DND-41 (cell line): ENCODE results near the gene ST6GALNAC5.
"Not testable (repeated sequence)": the region's sequence is repeated elsewhere in the genome, so short reads cannot be mapped to it uniquely, and the experiment has no call there.

ENCODE experiments used
- ATAC-seq: fragments of 200-7000 bp; cut with Tn5 transposase; 3 replicates; pipeline ENCODE4 v1.9.1; 2021; ENCODE audit warnings: low read depth; ENCODE audit not compliant: insufficient read depth
- DNase-seq: peaks from one replicate; pipeline ENCODE4 v3.0.0-alpha.2; 2020
- H2AFZ ChIP-seq: 2 replicates; pipeline ENCODE4 v1.6.0; 2012; ENCODE audit warnings: low read depth, low read length
- H3K27ac ChIP-seq: 2 replicates; pipeline ENCODE4 v1.5.1; 2012; ENCODE audit warnings: low read length, inconsistent platforms
- H3K27me3 ChIP-seq: fragments of 200-600 bp; sonication (generic); 2 replicates; pipeline ENCODE4 v1.6.0; 2012; ENCODE audit warnings: low read length, mild to moderate bottlenecking, inconsistent platforms; ENCODE audit not compliant: insufficient read depth, poor library complexity
- H3K36me3 ChIP-seq: 2 replicates; pipeline ENCODE4 v1.5.1; 2012; ENCODE audit warnings: low read length, inconsistent platforms; ENCODE audit not compliant: insufficient read depth
- H3K4me1 ChIP-seq: 2 replicates; pipeline ENCODE4 v1.5.1; 2012; ENCODE audit warnings: mild to moderate bottlenecking, low read length; ENCODE audit not compliant: insufficient read depth
- H3K4me2 ChIP-seq: 2 replicates; pipeline ENCODE4 v1.6.0; 2012; ENCODE audit warnings: mild to moderate bottlenecking, moderate library complexity, low read length, inconsistent platforms; ENCODE audit not compliant: insufficient read depth
- H3K4me3 ChIP-seq, 2 experiments: fragments of 200-600 bp in 1 of 2; shearing (Covaris generic) in 1 of 2; 2 replicates each; pipeline ENCODE4 v1.5.1; 2012 to 2016; ENCODE audit warnings: inconsistent platforms in 2 of 2, low read length in 2 of 2, mild to moderate bottlenecking in 2 of 2, low read depth in 1 of 2, moderate library complexity in 1 of 2
- H3K79me2 ChIP-seq: 2 replicates; pipeline ENCODE4 v1.6.0; 2012; ENCODE audit warnings: low read length, inconsistent platforms; ENCODE audit not compliant: insufficient read depth
- H3K9ac ChIP-seq: 2 replicates; pipeline ENCODE4 v1.6.0; 2012; ENCODE audit warnings: low read depth, mild to moderate bottlenecking, inconsistent platforms, low read length, moderate library complexity
- H3K9me3 ChIP-seq: 2 replicates; pipeline ENCODE4 v1.5.1; 2012; ENCODE audit warnings: low read length, moderate library complexity, mild to moderate bottlenecking, inconsistent platforms; ENCODE audit not compliant: insufficient read depth, severe bottlenecking
- H4K20me1 ChIP-seq: 2 replicates; pipeline ENCODE4 v1.6.0; 2012; ENCODE audit warnings: low read length; ENCODE audit not compliant: insufficient read depth
- EZH2 ChIP-seq: IDR thresholded peaks from 3 replicates; pipeline ENCODE4 v1.6.1; 2012; ENCODE audit warnings: borderline replicate concordance, low read depth, mild to moderate bottlenecking, moderate library complexity, low read length, inconsistent platforms; ENCODE audit not compliant: severe bottlenecking
- TF ChIP-seq, protein P1 (sequence below): IDR thresholded peaks from 2 replicates; pipeline ENCODE4 v1.5.1; 2012; ENCODE audit warnings: borderline replicate concordance, low read length, moderate library complexity, mild to moderate bottlenecking; ENCODE audit not compliant: poor library complexity, severe bottlenecking; ENCODE audit errors: extremely low read depth

The ST6GALNAC5 gene

DNA sequence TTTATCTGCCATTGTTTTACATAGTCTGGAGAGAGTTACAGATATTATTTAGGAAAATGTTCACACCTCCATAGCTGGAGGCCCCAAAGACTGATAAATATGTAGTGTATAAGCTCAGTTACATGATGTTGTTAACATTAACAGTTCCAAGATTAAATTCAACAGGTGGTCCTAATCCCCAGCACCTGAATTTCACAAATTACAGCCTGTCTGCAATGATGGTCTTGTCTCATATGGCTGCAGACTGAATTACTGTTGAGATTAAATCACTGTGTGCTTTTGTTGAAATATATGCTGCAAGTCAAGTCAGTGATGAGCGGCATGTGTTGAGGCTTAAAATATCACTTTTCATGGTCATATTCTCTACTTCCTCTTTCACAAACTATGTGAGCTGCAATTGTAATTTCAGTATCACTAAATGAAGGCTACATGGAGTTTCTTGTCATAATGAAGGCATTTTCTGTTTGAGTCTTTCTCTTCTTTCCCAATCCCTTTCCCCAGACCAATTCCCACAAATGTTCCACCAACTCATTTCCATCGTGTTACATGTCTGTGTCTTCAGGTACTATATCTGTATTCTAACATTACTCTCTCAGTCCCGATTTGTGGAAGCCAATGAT is 4.2 kb downstream of the ST6GALNAC5 start:
- Histone ChIP-seq H3K4me1 (no peaks in the 10 kb centered on the region), H3K36me3 (no peaks in the 10 kb centered on the region), H3K9me3 (no peaks in the 10 kb centered on the region), H3K4me2 (no peak overlapping the region), H3K27me3 (no peaks in the 10 kb centered on the region), H2AFZ (no peak overlapping the region), H3K9ac (no peak overlapping the region), H3K4me3 (no peak overlapping the region), H3K79me2 (no peaks in the 10 kb centered on the region), H4K20me1 (no peaks in the 10 kb centered on the region), H3K27ac (no peak overlapping the region)
- DNase-seq (no peak), ATAC-seq (no peak)
- TF ChIP-seq, protein P1, sequence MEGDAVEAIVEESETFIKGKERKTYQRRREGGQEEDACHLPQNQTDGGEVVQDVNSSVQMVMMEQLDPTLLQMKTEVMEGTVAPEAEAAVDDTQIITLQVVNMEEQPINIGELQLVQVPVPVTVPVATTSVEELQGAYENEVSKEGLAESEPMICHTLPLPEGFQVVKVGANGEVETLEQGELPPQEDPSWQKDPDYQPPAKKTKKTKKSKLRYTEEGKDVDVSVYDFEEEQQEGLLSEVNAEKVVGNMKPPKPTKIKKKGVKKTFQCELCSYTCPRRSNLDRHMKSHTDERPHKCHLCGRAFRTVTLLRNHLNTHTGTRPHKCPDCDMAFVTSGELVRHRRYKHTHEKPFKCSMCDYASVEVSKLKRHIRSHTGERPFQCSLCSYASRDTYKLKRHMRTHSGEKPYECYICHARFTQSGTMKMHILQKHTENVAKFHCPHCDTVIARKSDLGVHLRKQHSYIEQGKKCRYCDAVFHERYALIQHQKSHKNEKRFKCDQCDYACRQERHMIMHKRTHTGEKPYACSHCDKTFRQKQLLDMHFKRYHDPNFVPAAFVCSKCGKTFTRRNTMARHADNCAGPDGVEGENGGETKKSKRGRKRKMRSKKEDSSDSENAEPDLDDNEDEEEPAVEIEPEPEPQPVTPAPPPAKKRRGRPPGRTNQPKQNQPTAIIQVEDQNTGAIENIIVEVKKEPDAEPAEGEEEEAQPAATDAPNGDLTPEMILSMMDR, result no peak
- TF ChIP-seq EZH2, result no peak

DNA sequence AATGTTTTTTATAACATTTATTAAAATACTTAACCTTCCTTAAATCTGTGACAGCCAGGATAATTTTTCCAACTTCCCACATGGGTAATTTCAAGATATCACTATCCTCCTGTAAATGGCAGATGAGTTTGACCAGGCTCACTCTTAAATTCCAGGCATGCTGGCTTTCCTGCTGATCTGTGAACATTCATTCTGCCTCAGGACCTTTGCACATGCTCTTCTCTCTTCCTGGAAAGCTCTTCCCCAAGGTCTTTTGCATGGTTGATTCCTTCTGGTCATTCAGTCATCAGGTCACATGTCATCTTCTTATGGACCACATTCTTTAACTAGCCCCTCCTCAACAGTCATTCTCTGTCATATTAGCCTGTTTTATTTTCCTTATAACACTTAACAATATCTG is 5.7 kb downstream of the ST6GALNAC5 start:
- Histone ChIP-seq H3K9me3 (no peaks in the 10 kb centered on the region), H3K27me3 (no peaks in the 10 kb centered on the region), H3K36me3 (no peaks in the 10 kb centered on the region), H3K27ac (no peak overlapping the region), H3K4me1 (no peaks in the 10 kb centered on the region), H4K20me1 (no peaks in the 10 kb centered on the region), H3K79me2 (no peaks in the 10 kb centered on the region), H3K9ac (no peak overlapping the region), H3K4me2 (no peak overlapping the region), H3K4me3 (no peak overlapping the region), H2AFZ (no peak overlapping the region)
- ATAC-seq (no peak), DNase-seq (no peak)
- TF ChIP-seq EZH2, result no peak
- TF ChIP-seq, protein P1, result no peak

DNA sequence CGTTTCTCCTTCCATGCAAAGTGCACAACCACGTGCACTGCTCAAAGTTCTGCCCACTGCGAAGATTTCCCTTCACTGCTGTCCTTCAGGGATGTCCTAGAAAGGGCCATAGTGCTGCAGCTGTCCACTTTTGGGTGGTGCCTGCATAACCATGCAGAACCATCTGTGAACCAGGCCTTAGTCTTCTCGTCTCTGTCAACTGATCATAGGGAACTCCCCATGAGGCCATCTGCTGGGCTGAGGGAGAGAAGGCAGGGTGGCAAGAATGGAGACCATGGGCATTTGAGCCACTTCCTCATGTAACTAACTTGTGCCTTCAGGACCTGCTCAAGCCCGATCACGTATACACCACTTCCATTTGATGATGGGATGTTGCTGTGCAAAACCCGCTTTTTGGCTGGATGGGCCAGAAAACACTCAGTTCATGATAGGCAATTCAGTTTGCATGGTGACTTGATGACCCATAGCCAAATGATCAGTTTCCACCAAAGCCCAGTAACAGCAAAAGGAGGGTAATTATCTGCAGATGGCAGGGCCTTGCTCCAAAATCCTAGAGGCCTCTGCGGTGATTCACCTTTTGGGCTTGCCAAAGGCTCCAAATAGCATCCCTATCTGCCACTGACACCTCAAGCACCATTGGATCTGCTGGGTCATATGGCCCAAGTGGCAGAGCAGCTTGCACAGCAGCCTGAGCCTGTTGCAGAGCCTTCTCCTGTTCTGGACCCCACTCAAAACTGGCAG is 9.5 kb downstream of the ST6GALNAC5 start:
- H3K9me3 ChIP-seq, result no peaks in the 10 kb centered on the region
- no peaks in the 10 kb centered on the region for H3K79me2 ChIP-seq
- no peak overlapping the region for H3K4me3 ChIP-seq
- no peak overlapping the region for H3K9ac ChIP-seq
- H2AFZ ChIP-seq, result no peak overlapping the region
- H4K20me1 ChIP-seq, result no peaks in the 10 kb centered on the region
- H3K4me1 ChIP-seq, result no peaks in the 10 kb centered on the region
- H3K36me3 ChIP-seq, result no peaks in the 10 kb centered on the region
- no peak overlapping the region for H3K4me2 ChIP-seq
- H3K27me3 ChIP-seq, result no peaks in the 10 kb centered on the region
- no peak overlapping the region for H3K27ac ChIP-seq
- TF ChIP-seq EZH2, result no peak
- TF ChIP-seq, protein P1, result no peak
- DNase-seq, result no peak
- no peak for ATAC-seq

DNA sequence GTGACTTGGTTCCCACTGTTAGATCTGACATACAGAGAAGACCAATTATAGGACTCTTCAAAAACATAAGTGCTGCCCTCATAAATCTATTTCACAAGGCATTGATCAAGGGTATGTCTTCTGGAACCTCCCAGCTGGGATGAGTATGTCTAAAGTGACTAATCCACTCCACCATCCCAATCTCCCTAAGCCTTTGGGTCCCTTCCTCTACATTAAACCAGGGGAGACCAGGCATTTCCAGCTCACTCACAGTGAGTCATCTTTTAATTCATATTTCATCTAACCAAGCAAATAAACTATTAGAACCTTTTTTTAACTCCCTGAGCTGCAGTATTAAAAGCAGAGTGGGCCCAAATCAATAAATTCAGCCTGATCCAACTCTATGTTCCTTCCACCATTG is 11.7 kb downstream of the ST6GALNAC5 start:
- not testable (repeated sequence) for H3K4me2 ChIP-seq, H3K4me3 ChIP-seq

More for the DNA sequence above, 11.7 kb downstream of the ST6GALNAC5 start:
- not testable (repeated sequence) for H3K9ac ChIP-seq, H3K79me2 ChIP-seq, H4K20me1 ChIP-seq, ATAC-seq, H3K9me3 ChIP-seq, H3K36me3 ChIP-seq, H3K27ac ChIP-seq, H3K4me1 ChIP-seq, H3K27me3 ChIP-seq, H2AFZ ChIP-seq, DNase-seq
